CD4-positive, alpha-beta T cell treated with Interleukin-2 at 100 ng/mL for 4 hours (primary cell): ENCODE results near the gene KIFAP3.
A peak's percentile ranks its signal among the peaks of the same experiment; 100 is the strongest.
"Not testable (repeated sequence)": the region's sequence is repeated elsewhere in the genome, so short reads cannot be mapped to it uniquely, and the experiment has no call there.

ENCODE experiments used
- DNase-seq: peaks from one replicate; pipeline ENCODE4 v3.0.0-alpha.2; 2020; ENCODE audit warnings: low spot score

The KIFAP3 gene

DNA sequence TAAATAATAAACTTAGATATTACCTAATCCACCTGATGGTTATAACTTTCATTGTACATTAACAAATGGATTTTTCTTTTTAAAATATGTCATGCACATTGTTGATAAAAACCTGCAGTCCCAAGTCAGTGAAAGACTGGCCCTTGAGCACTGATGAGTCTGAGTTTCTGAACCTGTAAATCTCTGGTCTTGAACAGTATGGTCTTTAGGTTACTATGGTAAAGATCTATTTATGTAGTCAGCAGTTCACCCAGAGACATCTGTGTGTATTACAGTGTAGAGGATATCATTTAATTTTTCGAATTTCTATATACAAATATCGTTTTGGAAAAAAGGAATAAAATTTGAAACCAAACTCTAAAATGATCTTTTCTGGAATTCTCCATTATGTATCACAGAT is 150.4 kb downstream of the KIFAP3 start:
- DNase-seq, result no peak

DNA sequence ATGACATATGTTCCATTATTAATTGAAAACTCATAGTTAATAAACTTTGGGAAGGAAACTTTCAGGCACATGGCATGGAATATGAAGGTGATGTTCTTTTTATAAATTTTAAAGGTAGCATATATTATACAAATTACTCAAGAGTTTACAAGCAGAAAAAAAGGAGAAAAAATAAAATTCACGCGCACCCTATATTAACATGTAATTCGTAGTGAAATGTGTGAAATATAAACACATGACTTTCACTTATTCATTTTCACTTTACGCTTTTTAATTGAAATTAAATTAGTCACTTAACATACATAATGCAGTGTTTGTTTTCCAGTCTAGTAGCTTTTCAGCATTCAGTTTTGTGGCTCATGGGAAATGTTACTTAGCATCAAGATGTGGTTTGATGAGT is 153.4 kb downstream of the KIFAP3 start:
- no peak for DNase-seq

DNA sequence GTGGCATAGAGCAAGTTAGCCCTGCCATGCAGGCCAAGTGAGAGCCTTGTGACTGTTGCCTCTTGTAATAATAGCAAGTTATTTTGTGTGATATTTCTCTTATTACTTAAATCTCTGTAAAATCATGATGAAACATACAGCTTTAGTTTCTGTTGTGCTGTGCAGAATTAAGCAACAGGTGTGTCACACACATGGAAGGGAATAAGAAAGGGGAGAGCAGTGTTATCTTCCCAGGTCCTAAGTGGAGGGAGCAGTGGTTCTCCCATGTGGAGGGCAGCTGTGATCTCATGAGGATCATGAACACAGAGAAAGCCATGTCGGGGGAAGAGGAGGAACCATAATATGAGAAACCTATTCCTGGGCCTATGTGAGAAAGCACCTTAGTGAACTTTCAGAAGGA is 155.6 kb downstream of the KIFAP3 start:
- no peak for DNase-seq

DNA sequence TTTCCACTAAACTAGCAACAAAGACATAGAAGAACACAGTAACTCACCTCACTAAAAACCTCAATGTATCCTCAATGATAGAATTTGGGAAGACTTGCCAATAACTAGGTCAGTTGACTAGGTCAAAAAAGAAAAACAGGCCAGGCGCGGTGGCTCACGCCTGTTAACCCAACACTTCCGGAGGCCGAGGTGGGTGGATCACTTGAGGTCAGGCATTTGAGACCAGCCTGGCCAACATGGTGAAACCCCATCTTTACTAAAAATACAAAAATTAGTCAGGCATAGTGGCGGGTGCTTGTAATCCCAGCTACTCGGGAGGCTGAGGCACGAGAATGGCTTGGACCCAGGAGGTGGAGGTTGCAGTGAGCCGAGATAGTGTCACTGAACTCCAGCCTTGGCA is 156.3 kb downstream of the KIFAP3 start:
- not testable (repeated sequence) for DNase-seq

DNA sequence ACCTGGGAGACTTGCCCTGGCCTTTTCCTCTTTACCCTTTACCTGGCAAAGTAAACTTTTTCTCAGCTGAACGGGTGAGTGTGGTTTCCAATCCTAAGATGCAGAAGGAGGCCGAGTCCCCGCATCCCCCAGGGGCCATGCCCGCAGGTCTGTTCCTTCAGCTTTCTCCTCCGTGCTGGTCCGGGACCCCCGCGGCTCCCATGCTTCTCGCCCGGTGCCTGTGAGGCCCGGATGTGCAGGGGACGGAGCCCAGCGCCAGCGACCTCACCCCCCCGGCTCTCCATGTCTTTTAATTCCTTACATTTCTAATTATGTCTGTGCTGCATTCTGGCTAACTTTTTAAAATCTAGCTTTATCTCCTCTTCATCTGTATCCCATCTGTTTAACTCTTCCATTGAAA is 159.3 kb downstream of the KIFAP3 start:
- DNase-seq, result no peak

DNA sequence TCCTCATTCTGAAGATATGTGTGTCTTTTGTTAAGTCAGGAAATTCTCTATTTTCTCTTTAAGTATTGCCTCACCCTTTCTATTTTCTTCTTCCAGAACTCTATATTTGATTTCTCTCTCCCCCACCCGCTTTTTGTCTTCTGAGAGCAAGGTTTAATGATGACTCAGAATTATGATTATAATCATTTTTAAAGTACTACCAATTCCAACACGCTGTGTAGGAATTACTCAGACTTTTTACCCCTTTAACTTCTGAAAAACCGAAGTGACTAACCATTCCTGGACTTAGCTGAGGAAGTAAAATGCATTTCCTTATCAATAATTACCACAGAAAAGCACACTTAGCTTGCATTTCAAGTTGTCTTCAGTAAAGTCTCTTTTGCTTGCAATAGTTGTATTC is 160.0 kb downstream of the KIFAP3 start:
- no peak for DNase-seq

DNA sequence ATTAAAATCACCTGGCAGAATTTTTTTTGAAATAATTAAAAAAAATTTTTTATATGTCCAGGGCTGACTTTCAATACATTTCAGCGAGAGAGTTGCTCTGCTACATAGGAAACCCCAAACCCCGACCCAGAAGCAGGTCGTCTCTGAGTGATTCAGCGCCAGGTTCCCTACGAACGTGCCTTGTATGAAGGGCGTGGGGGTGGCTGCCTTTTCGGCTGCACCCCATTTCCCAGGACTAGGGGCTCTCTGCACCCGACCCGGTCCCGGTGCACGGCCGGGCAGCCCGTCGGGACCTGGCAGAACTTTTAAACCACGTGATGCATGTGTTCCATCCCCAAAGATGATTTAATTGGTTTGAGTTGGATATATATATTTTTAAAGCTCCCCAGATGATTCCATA is 165.0 kb downstream of the KIFAP3 start:
- DNase-seq, result no peak

DNA sequence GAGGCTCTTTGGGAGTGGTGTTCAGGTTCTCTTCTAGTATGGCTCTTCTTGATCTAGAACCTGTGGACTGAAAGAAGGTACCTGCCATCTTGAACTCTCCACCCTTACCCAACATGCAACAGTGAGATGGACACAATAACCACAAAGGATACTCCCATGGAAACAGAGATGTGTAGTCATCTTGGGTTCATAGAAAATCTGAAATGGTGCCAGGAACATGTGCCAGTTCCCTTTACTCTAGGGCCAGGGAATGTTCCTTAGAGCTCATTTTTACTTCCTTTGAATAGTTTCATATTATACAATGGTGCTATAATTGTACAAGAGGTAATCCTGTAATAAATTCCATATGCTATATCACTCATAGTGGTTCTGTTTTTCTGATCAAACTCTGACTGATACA is 167.6 kb downstream of the KIFAP3 start:
- DNase-seq, result no peak

DNA sequence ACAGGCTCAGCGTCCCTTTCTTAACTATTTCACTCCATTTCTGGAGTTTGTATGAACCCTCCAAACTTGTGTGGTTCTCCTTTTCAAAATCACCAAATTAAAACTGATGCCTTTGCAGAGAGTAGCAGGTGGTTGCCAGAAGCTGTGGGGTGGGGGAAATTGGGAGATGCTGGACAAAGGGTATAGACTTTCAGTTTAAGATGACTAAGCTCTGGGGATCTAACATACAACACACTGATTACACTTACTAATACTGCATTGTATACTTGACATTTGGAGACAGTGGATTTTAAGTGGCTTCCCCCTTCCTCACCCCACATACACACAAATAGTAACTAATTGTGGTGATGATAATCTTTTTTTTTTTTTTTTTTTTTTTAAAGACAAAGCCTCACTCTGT is 169.7 kb downstream of the KIFAP3 start:
- no peak for DNase-seq

DNA sequence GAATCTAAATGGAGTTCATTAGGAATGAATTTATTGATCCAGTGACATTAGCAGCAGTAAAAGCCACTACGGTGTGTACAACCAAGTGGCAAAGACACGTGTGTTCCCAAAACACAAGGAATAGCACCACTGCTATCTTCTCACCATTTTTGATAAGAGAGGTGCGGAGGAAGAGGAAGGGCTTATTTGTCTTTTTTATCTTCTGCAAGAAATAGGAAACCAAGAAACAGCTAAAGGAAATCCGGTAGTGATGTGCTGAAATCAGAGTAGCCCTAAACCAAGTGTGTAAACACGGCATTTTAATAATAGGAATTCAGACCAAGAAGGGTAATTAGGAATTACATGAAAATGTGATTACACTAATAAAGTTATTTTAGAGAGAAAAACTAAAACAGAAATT is 171.7 kb downstream of the KIFAP3 start:
- DNase-seq, result peak; percentile 21

DNA sequence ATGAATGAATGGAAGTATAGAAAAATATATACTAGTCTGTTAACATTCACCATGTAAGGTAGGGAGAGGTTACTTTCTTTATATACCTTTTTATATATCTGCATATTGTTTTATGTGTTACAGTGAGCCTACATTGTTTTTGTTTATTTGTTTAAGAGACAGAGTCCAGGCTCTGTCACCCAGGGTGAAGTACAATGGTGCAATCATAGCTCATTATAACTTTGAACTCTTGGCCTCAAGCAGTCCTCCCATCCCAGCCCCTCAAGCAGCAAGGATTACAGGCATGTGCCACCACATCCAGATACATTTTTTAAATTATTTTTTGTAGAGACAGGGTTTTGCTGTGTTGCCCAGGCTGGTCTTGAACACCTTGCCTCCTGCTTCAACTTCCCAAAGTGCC is 173.4 kb downstream of the KIFAP3 start:
- DNase-seq, result no peak

DNA sequence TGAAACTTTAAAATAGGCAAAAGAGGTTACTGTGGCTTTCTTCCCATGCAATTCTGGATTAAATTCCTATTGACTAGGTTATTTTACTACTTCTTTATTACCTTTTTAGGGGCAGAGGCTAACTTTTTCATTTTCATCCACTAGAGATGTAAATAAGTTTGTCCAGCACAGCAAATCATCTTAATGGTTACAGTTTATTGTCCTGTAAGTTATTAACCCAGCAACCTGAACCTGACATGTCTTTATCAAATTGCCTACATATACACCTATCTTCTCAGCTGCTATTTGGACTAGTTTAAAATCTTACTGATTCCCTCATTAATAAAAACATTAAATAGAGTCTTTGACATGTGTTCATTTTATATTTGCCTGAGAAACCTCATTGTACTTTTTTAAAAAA is 173.9 kb downstream of the KIFAP3 start:
- DNase-seq, result no peak

DNA sequence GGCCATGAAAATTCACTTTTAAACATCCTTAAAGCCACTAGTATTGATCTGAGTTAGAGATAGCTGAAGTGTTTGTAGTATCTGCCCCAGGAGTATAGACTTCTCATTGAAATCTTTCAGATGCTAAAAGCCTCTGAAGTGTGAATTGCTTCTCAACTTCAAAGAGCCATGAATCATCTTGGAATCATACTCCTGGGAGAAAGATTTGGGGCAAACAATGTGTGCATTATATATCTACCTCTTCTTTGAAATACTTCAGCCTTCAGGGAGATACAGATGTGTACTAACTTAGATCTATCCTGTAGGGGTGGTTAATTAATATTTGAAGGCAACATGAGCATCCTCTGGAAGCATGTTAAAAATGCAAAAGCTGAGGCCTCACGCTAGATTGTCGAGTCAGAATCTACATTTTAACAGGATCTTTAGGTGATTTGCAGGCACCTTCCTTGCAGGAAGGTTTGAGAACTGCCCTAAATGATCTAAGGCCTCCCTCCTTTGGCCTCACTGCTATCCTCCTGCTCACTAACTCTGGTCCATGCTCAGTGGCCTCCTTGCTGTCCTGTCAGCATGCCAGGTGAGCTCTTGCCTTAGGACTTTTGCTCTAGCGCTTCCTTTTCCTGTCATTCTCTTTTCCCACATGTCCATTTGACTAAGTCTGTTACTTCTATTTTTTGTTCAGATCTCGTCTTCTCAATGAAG is 174.8 kb downstream of the KIFAP3 start:
- DNase-seq, result no peak

DNA sequence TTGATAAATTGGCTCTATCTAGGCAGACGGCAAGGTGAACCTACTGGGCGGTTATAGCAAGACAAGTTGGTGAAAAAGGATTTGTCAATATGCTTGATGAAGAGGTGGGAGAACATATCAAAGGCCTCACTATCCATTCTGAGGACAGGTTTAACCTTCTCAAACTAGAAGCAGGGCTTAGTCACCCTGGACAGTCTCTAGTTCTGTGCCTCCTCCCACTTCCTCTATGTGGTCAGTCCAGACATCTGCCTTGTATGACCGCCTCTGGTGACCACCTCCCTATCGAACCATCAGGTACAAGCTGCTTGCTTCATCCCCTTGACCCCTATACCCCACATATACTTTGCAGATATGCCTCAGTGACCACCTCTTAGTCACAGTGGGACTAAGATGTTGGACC is 178.5 kb downstream of the KIFAP3 start:
- DNase-seq, result no peak

DNA sequence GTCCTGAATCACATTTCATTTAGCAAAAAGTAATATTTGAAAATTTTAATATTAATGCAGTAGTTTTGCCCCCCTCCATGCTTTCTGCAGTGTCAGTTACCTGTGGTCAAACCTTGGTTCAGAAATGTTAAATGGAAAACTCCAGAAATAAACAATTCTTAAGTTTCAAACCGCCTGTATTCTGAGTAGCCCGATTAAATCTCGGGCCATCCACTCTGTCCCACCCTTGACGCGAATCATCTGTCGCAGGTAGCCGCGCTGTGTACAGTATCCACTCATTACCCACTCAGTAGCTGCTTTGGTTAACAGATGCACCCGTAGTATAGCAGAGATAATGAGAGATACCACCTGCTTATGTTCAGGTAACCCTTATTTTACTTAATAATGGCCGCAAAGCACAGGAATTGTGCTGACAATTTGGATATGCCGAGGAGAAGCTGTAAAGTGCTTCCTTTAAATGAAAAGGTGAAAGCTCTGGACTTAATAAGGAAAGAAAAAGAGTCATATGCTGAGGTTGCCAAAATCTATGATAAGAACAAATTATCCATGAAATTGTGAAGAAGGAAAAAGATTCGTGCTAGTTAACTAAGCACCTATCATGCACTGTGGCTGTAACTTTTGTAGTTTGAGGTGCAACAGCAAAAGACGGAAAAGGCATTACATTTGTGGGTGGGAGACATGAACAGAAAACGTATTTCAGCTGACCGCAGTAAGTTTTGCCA is 179.9 kb downstream of the KIFAP3 start:
- peak; percentile 24 for DNase-seq

DNA sequence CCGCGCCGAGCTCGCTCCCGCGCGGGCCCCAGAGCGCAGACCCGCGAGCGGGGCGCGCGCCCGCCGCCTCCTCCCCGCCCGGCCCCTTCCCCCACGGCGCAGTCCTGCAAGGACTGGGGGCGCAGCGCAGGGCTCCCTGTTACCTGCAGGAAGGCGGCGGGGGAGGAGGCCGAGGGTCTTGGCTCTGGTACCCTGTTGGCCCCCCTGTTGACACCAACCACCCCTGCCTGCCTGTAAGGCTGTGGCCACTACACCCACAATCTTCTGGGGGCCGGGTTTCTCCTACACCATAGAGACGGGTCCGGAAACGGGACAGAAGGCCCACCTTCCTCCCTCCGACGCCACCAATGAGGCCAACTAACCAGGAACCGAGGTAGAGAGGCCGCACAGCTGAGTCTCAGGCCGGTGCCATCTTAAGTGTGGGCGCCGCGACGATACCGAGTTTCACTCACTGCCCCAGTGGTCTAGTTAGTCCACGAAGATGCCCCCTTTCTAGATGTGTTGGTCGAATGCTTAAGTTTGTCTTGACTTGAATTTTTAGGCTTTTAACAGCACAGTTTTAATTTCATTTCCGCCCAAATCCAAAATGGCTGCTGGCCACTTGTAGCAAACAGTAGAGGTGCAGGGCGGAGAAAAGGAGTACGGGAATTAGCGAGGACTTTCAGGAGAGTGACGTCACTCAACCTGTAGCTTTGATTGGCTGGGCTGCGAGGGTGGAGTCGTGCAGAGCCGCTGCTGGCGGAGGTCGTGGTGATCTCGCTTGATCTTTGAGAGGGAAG is 180.7 kb downstream of the KIFAP3 start, which contains the start of gene SCYL3:
SCYL3 (minus strand) TSS at position 252 of the 779 bp plus-strand sequence. CDS start 5,056 bp downstream, outside the sequence.
- DNase-seq, result peak; percentile 95

DNA sequence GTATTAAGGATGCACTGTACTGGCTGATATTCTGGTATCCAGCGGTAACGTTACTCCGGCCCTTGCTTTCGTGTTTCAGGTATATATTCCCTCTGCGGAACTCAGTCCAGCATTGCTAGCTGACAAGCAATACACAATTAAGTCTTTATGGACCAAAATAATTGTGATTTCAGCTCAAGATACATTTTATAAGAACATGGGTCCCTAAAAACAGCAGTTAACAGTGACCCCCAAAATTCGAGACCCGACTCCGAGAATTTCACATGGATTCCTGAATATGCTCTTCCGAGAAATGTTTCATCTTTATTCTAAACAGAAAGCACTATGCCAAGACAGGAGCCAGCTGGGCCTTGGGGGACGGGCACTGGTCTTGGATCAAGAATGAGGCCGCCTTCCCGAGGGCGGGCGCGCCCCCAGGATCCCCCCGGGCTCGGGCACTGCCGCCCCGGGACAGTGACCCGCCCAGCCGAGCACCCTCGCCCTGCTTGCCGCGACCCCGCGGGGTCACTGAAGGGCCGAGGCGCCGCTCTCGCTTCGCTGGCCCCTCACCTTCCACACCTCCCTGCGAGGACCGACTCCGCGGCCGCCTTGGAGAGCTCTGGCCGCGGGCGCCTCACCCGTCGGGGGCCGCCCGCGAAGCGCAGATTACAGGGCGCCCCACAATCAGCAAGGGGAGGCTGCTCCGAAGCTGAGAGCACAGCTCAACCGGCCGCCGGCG is 181.4 kb downstream of the KIFAP3 start:
- peak; percentile 32 for DNase-seq

DNA sequence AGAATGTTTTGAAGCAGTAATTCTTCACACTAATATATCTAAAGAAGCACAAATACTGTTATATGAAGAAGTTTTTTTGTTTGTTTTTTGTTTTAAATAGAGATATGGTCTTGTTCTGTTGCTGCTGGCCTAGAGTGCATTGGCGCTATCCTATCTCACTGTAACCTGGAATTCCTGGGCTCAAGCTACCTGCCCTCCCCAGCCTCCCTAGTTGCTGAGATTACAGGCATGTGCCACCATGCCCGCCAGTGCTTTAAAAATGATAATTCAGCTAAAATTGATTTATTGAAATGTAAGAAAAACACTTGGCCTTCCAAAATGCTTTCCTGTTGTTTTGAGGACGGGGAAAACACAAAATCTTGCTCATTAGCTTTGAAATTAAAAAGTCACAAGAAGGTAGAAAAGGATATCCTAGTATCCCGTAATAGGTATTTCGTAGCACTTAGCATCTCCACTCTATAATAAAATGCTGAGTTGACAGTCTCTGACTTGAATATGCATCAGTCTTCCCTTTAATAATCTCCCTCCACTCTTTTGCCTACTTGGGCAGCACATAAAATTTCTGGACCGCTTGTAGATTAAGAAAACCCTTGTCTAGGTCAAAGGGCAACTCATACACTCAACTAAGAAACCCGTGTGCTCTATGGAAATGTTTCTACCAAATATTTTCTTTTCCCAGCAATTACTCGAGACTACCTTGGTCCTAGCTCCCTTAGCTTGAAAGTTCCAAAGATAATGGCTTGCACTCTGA is 182.1 kb downstream of the KIFAP3 start:
- DNase-seq, result no peak

DNA sequence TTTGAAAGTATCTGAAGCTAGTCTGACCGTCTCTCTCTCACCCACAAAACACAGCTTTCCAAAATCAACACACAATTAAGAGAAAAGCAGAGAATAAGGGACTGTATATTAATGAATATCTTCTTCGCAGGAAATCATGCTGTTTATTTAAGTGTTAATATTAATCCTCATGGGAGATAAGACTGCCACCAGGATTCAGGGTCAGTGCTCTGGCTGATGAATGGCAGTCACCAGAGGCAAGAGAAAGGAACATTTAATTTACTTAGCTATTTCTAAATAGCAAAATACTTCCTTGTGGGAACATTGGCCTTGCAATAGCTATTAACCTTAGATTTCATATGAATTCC is 183.0 kb downstream of the KIFAP3 start:
- no peak for DNase-seq

DNA sequence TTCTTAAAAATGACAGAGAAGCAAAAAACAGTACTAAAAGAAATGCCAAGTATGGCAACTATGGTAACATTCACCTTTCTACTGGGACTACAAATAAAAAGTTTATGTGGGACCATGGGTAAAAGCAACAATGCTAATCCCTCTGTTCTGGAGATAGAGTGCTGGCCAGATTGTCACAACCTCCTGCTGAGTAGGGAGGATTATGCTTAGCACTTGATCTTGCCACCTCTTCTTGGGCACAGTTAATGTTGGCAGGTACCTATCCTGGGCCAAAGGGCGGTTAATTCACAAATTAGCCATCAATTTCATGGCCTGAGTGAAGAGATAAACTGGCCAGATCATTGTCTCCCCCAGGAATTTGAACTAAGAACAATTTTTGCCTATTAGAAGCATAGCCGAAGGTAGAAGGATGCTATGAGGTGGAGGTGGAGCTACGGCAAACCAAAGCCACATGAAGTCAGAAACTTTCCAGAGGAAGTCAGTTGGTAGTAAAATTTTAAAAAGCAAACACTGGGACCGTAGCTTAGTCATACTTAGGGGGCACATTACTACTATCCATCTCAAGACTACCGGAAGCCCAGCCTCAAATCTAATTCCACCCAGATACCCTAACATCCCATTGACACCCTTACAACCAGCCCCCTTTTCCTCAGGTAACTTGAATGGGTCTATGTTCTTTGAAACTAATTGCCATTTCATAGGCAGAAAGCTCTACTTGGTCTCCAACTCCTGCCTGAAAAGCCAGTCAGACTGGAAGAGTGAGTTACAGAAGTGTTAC is 183.5 kb downstream of the KIFAP3 start:
- peak; percentile 65 for DNase-seq

DNA sequence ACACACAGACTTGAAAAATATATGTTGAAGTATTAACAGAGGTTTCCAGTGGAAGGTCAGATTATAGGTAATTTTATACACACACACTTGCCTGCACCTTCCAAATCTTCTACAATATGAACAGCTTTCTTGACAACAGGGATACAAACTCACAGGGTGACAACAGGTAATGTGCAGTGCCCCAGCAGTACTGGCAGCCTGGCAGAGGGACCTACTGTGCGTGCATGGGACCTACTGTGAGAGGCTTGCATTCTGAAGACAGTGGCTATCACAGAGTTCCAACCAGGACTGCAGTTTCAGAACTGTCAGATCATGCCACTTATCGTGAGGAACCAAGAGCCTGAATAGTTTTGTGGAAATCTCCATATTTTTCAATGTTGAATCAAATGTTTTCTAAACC is 184.6 kb downstream of the KIFAP3 start:
- DNase-seq, result no peak
